GM12873 (cell line): ENCODE measurements around the gene SLIT3.

Experiments
- CTCF ChIP-seq: IDR thresholded peaks from 2 replicates; pipeline ENCODE4 v1.5.1; 2012; ENCODE audit warnings: low read depth, mild to moderate bottlenecking, moderate library complexity, low read length, control low read depth; ENCODE audit not compliant: insufficient read depth; ENCODE audit errors: missing control alignments

The SLIT3 gene

GRCh38 chr5:168984135-168984675, 316.7 kb downstream of the SLIT3 start:
- no peak for TF ChIP-seq CTCF

GRCh38 chr5:168979135-168979534, 321.8 kb downstream of the SLIT3 start:
- TF ChIP-seq CTCF, result no peak

- no peak for TF ChIP-seq CTCF
Observed at GRCh38 chr5:168978500-168978899, 322.4 kb downstream of the SLIT3 start.

GRCh38 chr5:168978015-168978414, 322.9 kb downstream of the SLIT3 start:
- no peak for TF ChIP-seq CTCF

- no peak for TF ChIP-seq CTCF
Observed at GRCh38 chr5:168976311-168976970, 324.5 kb downstream of the SLIT3 start.

GRCh38 chr5:168975331-168975730, 325.6 kb downstream of the SLIT3 start:
- no peak for TF ChIP-seq CTCF

- TF ChIP-seq CTCF, result no peak
Observed at GRCh38 chr5:168974082-168974481, 326.9 kb downstream of the SLIT3 start.
